DOHH2 (cell line): Measurements from ENCODE around the gene TBKBP1.

ENCODE experiments used
- H3F3A ChIP-seq: fragments of 200-600 bp; sonication (generic), shearing (Covaris generic); 2 replicates; pipeline ENCODE4 v1.6.0; 2016; ENCODE audit warnings: antibody characterized with exemption, mild to moderate bottlenecking; ENCODE audit not compliant: control insufficient read depth, insufficient read depth
- H3K27ac ChIP-seq: fragments of 200-600 bp; sonication (generic); 2 replicates; pipeline ENCODE4 v1.5.1; 2014; ENCODE audit warnings: low read depth, mild to moderate bottlenecking, low read length, moderate library complexity
- H3K27me3 ChIP-seq: fragments of 200-600 bp; sonication (generic); 2 replicates; pipeline ENCODE4 v1.6.1; 2014; ENCODE audit warnings: mild to moderate bottlenecking, low read length, mixed read lengths; ENCODE audit not compliant: control insufficient read depth
- H3K36me3 ChIP-seq: fragments of 200-600 bp; sonication (generic); 2 replicates; pipeline ENCODE4 v1.6.1; 2014; ENCODE audit warnings: mild to moderate bottlenecking, low read length, moderate library complexity, mixed read lengths; ENCODE audit not compliant: control insufficient read depth
- H3K4me1 ChIP-seq: fragments of 200-600 bp; sonication (generic); 2 replicates; pipeline ENCODE4 v1.6.1; 2014; ENCODE audit warnings: mild to moderate bottlenecking, low read length, mixed read lengths; ENCODE audit not compliant: control insufficient read depth
- H3K4me2 ChIP-seq: fragments of 200-600 bp; sonication (generic); 2 replicates; pipeline ENCODE4 v1.6.0; 2014; ENCODE audit warnings: mild to moderate bottlenecking, low read length, moderate library complexity
- H3K4me3 ChIP-seq: fragments of 200-600 bp; sonication (generic); 2 replicates; pipeline ENCODE4 v1.5.1; 2014; ENCODE audit warnings: mild to moderate bottlenecking, low read length, mixed read lengths
- H3K79me2 ChIP-seq: fragments of 200-600 bp; sonication (generic); 2 replicates; pipeline ENCODE4 v1.6.1; 2014; ENCODE audit warnings: mild to moderate bottlenecking, low read length, mixed read lengths; ENCODE audit not compliant: control insufficient read depth
- H3K9me2 ChIP-seq: fragments of 200-600 bp; sonication (generic); replicated peaks from 2 replicates; pipeline ENCODE4 v1.6.1; 2014; ENCODE audit warnings: mild to moderate bottlenecking, low read length, mixed read lengths; ENCODE audit not compliant: control insufficient read depth
- H3K9me3 ChIP-seq: fragments of 200-600 bp; sonication (generic); 2 replicates; pipeline ENCODE4 v1.6.1; 2014; ENCODE audit warnings: antibody characterized with exemption, low read length, mixed read lengths; ENCODE audit not compliant: control insufficient read depth, insufficient read depth
- H4K20me1 ChIP-seq: fragments of 200-600 bp; sonication (generic); 2 replicates; pipeline ENCODE4 v1.6.0; 2014; ENCODE audit warnings: low read depth, mild to moderate bottlenecking, antibody characterized with exemption, low read length, moderate library complexity; ENCODE audit not compliant: control insufficient read depth, insufficient read depth
- EZH2phosphoT487 ChIP-seq: fragments of 200-600 bp; sonication (generic); IDR thresholded peaks from 2 replicates; pipeline ENCODE4 v1.6.1; 2017; ENCODE audit warnings: borderline replicate concordance, mild to moderate bottlenecking, antibody characterized with exemption, low read length, moderate library complexity, mixed read lengths
- TF ChIP-seq, protein P1 (sequence below): fragments of 200-600 bp; sonication (generic); IDR thresholded peaks from one replicate; pipeline ENCODE4 v1.5.1; 2014; ENCODE audit warnings: antibody characterized with exemption, mild to moderate bottlenecking, low read depth, low read length; ENCODE audit not compliant: poor library complexity, severe bottlenecking

TBKBP1 gene

DNA sequence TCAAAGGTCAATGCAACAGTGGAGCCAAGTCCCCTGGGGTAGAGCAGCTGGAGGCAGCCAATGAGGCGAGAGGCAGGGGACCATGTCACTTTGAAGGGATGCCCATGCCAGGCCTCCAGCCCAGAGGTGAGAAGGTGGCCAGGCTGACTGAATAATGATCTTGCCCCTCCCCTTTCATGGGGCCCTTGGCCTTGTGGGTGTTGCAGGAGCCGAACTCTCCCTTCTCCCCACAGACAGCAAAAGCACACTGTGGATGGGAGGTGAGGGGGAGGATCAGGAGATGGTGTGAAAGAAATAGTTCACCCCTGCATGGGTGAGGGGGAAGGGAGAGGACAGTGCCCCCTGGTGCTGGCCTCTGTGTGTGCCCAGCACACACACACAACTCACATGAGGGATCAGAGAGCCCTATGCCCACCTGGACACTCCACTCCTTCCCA lies 23.3 kb downstream of the TBKBP1 start:
- H3K9me3 ChIP-seq, result no peaks in the 10 kb centered on the region
- H3K4me1 ChIP-seq, result peaks cover 22% of the 10 kb centered on the region
- TF ChIP-seq, protein P1, sequence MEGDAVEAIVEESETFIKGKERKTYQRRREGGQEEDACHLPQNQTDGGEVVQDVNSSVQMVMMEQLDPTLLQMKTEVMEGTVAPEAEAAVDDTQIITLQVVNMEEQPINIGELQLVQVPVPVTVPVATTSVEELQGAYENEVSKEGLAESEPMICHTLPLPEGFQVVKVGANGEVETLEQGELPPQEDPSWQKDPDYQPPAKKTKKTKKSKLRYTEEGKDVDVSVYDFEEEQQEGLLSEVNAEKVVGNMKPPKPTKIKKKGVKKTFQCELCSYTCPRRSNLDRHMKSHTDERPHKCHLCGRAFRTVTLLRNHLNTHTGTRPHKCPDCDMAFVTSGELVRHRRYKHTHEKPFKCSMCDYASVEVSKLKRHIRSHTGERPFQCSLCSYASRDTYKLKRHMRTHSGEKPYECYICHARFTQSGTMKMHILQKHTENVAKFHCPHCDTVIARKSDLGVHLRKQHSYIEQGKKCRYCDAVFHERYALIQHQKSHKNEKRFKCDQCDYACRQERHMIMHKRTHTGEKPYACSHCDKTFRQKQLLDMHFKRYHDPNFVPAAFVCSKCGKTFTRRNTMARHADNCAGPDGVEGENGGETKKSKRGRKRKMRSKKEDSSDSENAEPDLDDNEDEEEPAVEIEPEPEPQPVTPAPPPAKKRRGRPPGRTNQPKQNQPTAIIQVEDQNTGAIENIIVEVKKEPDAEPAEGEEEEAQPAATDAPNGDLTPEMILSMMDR, result peak; percentile 20
- TF ChIP-seq EZH2phosphoT487, result no peak
- no peaks in the 10 kb centered on the region for H3K9me2 ChIP-seq
- no peak overlapping the region for H3K4me3 ChIP-seq
- H3K4me2 ChIP-seq, result no peak overlapping the region
- peaks cover 68% of the 10 kb centered on the region for H3K27me3 ChIP-seq
- H4K20me1 ChIP-seq, result no peaks in the 10 kb centered on the region; the same call in 1 of the 2 replicates
- no peak overlapping the region for H3K27ac ChIP-seq
- no peaks in the 10 kb centered on the region for H3K36me3 ChIP-seq
- H3K79me2 ChIP-seq, result no peaks in the 10 kb centered on the region
- H3F3A ChIP-seq, result no peaks in the 10 kb centered on the region

DNA sequence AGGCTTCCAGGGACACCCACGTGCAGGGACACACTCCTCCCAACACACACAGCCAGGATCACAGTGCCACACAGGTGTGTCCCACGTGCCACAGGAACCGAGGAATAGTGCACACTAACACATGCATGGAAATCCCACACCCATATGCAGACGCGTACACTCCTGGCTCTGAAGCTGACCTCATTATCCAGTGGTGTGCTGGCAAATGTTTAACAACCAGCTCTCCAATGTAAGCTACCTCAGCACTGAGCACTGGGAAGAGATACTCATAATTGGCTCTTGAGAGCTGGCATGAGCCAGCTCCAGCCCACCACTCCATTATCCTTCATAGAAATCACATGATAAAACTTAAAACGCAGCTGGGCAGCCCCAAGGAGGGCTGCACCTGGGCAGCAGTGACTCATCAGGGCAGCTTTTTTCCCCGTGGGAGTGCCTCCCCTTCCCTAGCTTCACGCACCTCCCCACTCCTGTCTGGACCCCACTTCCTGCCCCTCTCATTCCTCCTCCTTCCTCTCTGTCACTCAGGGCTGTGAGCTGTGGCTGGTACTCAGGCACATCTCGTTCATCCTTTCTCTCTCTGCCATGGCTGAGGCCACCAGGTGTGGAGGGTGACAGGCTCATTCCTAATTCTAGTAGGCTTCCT lies 24.1 kb downstream of the TBKBP1 start:
- Histone ChIP-seq H3K36me3 (no peaks in the 10 kb centered on the region), H3K4me3 (no peak overlapping the region), H3K4me1 (peaks cover 21% of the 10 kb centered on the region), H4K20me1 (no peaks in the 10 kb centered on the region; the same call in 1 of the 2 replicates), H3K27me3 (peaks cover 71% of the 10 kb centered on the region), H3K79me2 (no peaks in the 10 kb centered on the region), H3K27ac (no peak overlapping the region), H3K9me3 (no peaks in the 10 kb centered on the region), H3K4me2 (no peak overlapping the region), H3K9me2 (no peaks in the 10 kb centered on the region), H3F3A (no peaks in the 10 kb centered on the region)
- no peak for TF ChIP-seq EZH2phosphoT487
- TF ChIP-seq, protein P1, result no peak

DNA sequence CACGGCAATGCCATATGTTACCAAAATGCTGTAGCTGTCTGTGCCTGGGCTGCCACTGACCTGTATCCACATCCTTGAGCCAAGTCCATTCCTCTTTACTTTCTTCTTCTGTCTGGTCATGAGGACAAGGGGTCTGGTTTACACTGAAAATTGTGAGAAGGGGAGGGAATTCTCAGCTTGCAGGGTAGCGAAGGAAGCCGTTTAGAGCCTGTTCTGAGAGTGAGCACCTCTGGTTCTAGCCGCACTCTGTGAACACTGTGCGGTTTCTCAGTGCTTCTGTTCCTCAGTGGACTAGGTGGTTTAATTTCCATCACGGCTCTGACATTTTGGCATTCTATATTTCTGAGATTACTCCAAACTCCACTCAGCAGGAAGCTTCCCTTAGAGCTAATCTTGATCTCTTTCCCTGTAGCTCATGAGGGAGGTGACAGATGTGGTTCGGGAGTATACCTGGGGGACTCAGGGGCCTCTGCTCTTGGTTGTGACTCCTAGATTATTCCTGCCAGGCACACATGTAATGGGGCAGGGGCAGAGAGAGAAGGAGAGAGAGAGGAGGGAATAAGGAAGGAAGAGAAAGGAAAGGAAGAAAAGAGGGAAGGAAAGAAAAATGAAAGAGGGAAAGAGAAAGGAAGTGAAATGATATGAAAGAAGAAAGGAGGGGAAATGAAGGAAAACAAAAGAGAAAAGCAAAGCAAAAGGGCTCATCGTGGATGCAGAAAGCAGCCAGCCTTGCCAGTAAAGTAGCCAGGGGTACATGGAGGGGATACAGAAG lies 24.9 kb downstream of the TBKBP1 start:
- peaks cover 21% of the 10 kb centered on the region for H3K4me1 ChIP-seq

More for the DNA sequence above, 24.9 kb downstream of the TBKBP1 start:
- no peak for TF ChIP-seq EZH2phosphoT487
- TF ChIP-seq, protein P1, result no peak
- Histone ChIP-seq H4K20me1 (no peaks in the 10 kb centered on the region; the same call in 1 of the 2 replicates), H3F3A (no peaks in the 10 kb centered on the region), H3K4me3 (no peak overlapping the region), H3K27ac (no peak overlapping the region), H3K9me3 (no peaks in the 10 kb centered on the region), H3K4me2 (no peak overlapping the region), H3K27me3 (peaks cover 70% of the 10 kb centered on the region), H3K79me2 (no peaks in the 10 kb centered on the region), H3K36me3 (no peaks in the 10 kb centered on the region), H3K9me2 (no peaks in the 10 kb centered on the region)
